Thoracic aorta (tissue), 2 donors: ENCODE measurements around the gene TEX101. TPM values are rescaled to one million over a fixed set of nuclear protein-coding genes. Genes with fewer than 3 reads are reported as not detected.

Experiments used
- ATAC-seq: fragments of 150-250 bp; one replicate; pipeline ENCODE4 v1.8.0; 2017; ENCODE audit warnings: low read depth; ENCODE audit not compliant: insufficient number of reproducible peaks, low FRiP score
- DNase-seq: peaks from one replicate; pipeline ENCODE4 v3.0.0-alpha.2; 2020; ENCODE audit warnings: low spot score
- H3K27ac ChIP-seq, 2 donors: fragments of 200-600 bp; sonication (generic); 1 replicate in 1 of 2; 2 replicates in 1 of 2; pipeline ENCODE4 v1.5.1; 2016; ENCODE audit warnings: mild to moderate bottlenecking in 2 of 2, moderate library complexity in 2 of 2
- H3K27me3 ChIP-seq: fragments of 200-600 bp; sonication (generic); replicated peaks from 2 replicates; pipeline ENCODE4 v1.6.0; 2016; ENCODE audit warnings: mild to moderate bottlenecking; ENCODE audit not compliant: insufficient read depth
- H3K36me3 ChIP-seq: fragments of 200-600 bp; sonication (generic); one replicate; pipeline ENCODE4 v1.5.1; 2016
- H3K4me1 ChIP-seq, 2 donors: fragments of 200-600 bp; sonication (generic); 1 replicate in 1 of 2; 2 replicates in 1 of 2; pipeline versions ENCODE4 v1.5.1 to v1.6.0; 2016; ENCODE audit warnings: low read depth in 2 of 2, mild to moderate bottlenecking in 1 of 2; ENCODE audit not compliant: control insufficient read depth in 1 of 2
- H3K4me3 ChIP-seq: fragments of 200-600 bp; sonication (generic); 2 replicates; pipeline ENCODE4 v1.5.1; 2016; ENCODE audit warnings: mild to moderate bottlenecking
- H3K9me3 ChIP-seq: fragments of 200-600 bp; sonication (generic); 2 replicates; pipeline ENCODE4 v1.5.1; 2016
- total RNA-seq, 2 donors: library from RNA; depleted of rRNA; stranded (reverse); fragments of >200 nt; gene quantifications; one replicate each; pipeline versions ENCODE4 v1.1.0 to v1.2.3, GENCODE V29; 2016
- TF ChIP-seq, protein P1 (sequence below): fragments of 200-600 bp; sonication (generic); IDR thresholded peaks from one replicate; pipeline ENCODE4 v1.5.1; 2019; ENCODE audit warnings: antibody characterized with exemption

The TEX101 gene
- total RNA-seq, 2 donors from 2014 or later, result not detected

DNA sequence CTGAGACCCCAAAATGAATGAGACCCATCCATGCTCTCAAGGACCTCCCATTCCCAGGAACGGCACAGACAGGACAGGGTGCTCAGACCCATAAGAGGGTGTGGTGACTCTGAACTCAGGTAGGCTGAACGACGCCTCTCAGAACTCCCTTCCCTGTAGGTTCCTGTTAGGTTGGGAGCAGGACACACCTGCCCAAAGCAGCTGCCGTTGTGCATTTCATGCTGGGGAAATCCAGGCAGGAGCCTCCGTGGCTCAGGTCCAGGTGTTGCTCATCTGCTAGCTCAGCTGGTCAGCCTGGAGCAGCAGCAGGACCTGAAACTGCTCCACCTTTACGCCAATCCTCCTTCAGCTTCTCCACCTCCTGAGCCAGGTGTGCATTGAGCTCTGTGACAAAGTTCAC lies 19.1 kb upstream of the TEX101 start:
- H3K4me1 ChIP-seq, result no peaks in the 10 kb centered on the region
- H3K27ac ChIP-seq, result no peak overlapping the region
- no peaks in the 10 kb centered on the region for H3K36me3 ChIP-seq
- H3K9me3 ChIP-seq, result no peaks in the 10 kb centered on the region
- no peak for DNase-seq
- no peaks in the 10 kb centered on the region for H3K27me3 ChIP-seq
- TF ChIP-seq, protein P1, sequence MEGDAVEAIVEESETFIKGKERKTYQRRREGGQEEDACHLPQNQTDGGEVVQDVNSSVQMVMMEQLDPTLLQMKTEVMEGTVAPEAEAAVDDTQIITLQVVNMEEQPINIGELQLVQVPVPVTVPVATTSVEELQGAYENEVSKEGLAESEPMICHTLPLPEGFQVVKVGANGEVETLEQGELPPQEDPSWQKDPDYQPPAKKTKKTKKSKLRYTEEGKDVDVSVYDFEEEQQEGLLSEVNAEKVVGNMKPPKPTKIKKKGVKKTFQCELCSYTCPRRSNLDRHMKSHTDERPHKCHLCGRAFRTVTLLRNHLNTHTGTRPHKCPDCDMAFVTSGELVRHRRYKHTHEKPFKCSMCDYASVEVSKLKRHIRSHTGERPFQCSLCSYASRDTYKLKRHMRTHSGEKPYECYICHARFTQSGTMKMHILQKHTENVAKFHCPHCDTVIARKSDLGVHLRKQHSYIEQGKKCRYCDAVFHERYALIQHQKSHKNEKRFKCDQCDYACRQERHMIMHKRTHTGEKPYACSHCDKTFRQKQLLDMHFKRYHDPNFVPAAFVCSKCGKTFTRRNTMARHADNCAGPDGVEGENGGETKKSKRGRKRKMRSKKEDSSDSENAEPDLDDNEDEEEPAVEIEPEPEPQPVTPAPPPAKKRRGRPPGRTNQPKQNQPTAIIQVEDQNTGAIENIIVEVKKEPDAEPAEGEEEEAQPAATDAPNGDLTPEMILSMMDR, result no peak
- no peak overlapping the region for H3K4me3 ChIP-seq
- ATAC-seq, result no peak

DNA sequence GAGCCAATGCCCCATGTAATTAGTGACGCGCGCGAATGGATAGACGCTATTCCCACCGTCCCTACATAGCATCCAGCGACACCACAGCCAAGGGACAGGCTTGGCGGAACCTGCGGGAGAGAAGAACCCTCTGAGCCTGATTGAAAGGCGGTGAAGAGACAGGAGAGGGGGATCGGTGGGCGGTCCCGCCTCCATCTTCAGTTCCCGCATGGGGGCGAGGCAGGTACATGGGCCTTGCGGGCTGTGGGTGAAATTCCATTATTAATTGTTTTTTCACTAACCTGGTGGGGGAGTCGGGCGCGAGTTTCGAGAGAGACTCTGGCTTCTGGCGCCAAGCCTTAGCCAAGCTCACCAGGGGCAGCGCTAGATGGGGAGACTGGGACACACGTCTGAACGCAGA lies 8.4 kb upstream of the TEX101 start:
- no peak overlapping the region for H3K27ac ChIP-seq
- H3K9me3 ChIP-seq, result no peaks in the 10 kb centered on the region
- no peak overlapping the region for H3K4me3 ChIP-seq
- no peak for ATAC-seq
- no peaks in the 10 kb centered on the region for H3K36me3 ChIP-seq
- no peaks in the 10 kb centered on the region for H3K4me1 ChIP-seq
- TF ChIP-seq, protein P1, result no peak
- no peaks in the 10 kb centered on the region for H3K27me3 ChIP-seq
- no peak for DNase-seq

DNA sequence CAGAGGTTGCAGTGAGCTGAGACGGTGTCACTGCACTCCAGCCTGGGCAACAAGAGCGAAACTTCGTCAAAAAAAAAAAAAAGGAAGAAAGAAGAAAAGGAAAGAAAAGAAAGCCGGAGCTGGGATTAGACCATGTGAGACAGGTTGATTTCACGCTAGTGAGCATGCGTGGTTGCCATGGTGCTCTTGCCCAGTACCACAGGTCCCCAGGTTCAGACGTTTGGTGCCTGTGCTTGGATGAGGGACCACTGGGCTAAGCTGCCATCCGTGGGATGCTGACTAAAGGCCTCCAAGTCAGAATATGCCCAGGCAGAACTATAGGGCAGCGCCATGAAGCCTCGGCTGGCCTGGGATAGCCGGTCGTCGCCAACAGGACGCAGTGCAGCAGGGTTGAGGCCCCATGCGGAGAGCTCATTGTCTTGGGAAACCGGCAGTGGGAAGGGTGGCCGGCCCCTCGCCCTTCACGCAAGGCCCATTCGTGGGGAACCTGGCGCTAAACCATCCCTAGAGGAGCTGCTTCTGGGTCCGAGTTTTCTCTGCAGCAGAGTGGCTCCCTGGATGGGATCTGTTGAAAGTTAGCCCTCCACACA lies 7.2 kb upstream of the TEX101 start:
- Histone ChIP-seq H3K36me3 (no peaks in the 10 kb centered on the region), H3K27ac (no peak overlapping the region), H3K4me1 (no peaks in the 10 kb centered on the region), H3K9me3 (no peaks in the 10 kb centered on the region), H3K27me3 (no peaks in the 10 kb centered on the region), H3K4me3 (no peak overlapping the region)
- ATAC-seq, result no peak
- no peak for DNase-seq
- TF ChIP-seq, protein P1, result no peak

DNA sequence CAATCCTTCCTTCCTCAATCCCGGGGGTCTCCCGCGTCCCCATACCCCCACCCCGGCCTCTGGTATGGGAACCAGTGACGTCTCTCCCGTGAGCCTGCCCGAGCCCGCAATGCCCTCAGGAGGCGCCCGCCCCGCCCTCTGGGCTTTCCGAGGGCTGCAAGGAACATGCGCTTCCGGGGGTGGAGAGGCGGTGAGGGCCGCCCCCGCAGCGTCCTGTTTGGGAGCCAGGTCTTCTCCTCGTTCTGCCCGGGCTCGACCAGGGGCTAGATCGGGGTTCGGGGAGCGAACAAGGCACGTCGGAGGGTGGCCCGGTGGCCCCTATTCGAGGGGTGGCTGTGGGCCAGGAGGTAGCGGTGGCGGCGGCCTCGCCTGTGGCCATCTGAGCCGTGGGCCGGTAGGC lies 6.6 kb upstream of the TEX101 start:
- DNase-seq (no peak), ATAC-seq (no peak)
- Histone ChIP-seq H3K36me3 (no peaks in the 10 kb centered on the region), H3K27me3 (no peaks in the 10 kb centered on the region), H3K9me3 (no peaks in the 10 kb centered on the region), H3K27ac (no peak overlapping the region), H3K4me1 (no peaks in the 10 kb centered on the region), H3K4me3 (no peak overlapping the region)
- TF ChIP-seq, protein P1, result no peak

DNA sequence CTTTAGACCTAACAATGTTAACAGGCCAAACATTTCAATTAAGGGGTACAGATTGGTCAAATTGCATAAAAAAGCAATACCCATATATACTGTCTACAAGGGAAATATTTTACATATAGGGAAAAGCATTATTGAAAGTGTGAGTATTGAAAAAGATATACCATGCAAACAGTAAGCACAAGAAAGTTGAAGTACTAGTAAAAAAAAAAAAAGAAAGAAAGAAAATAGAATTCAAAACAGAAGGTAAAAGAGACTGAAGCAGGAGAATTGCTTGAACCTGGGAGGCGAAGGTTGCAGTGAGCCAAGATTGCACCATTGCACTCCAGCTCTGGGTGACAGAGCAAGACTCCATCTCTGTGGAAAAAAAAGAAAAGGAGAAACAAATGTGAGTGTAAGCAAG lies 5.3 kb upstream of the TEX101 start:
- Histone ChIP-seq H3K27ac (no peak overlapping the region), H3K4me3 (no peak overlapping the region), H3K36me3 (no peaks in the 10 kb centered on the region), H3K27me3 (no peaks in the 10 kb centered on the region), H3K9me3 (no peaks in the 10 kb centered on the region), H3K4me1 (no peaks in the 10 kb centered on the region)
- ATAC-seq, result no peak
- TF ChIP-seq, protein P1, result no peak
- no peak for DNase-seq
